MCF 10A (cell line): ENCODE results near the gene CETP. TPM values are rescaled to one million over a fixed set of nuclear protein-coding genes. Genes with fewer than 3 reads are reported as not detected.
"Not testable (repeated sequence)": the region's sequence is repeated elsewhere in the genome, so short reads cannot be mapped to it uniquely, and the experiment has no call there.

ENCODE experiments used
- BruUV-seq: library from RNA; stranded (reverse); fragments of 400-500 nt; replicated peaks from 2 replicates; lab custom pipeline; 2021; lab: Mats Ljungman, UMichigan
- CTCF ChIA-PET: fragments of 300-600 bp; sonication (Branson Sonifier 250); formaldehyde crosslinking; extraction: SDS; loops from one replicate; lab custom pipeline; 2021; ENCODE audit warnings: antibody characterized with exemption, inconsistent platforms; lab: Yijun Ruan, JAX
- POLR2A ChIA-PET: fragments of 300-600, 350-650 bp; sonication (Branson Sonifier 250); formaldehyde crosslinking; extraction: SDS; loops from one replicate; lab custom pipeline; 2020; ENCODE audit warnings: antibody characterized with exemption, inconsistent platforms; lab: Yijun Ruan, JAX
- DNase-seq: peaks from one replicate; pipeline ENCODE4 v3.0.0-alpha.2; 2018; ENCODE audit not compliant: unreplicated experiment
- H3K27ac Mint-ChIP-seq: one replicate; pipeline ENCODE4 v1.8.0; 2022; ENCODE audit warnings: mild to moderate bottlenecking, low read depth, mixed read lengths; ENCODE audit not compliant: unreplicated experiment
- H3K27me3 Mint-ChIP-seq: one replicate; pipeline ENCODE4 v1.8.0; 2022; ENCODE audit warnings: mixed read lengths; ENCODE audit not compliant: insufficient read depth, unreplicated experiment
- H3K36me3 Mint-ChIP-seq: one replicate; pipeline ENCODE4 v1.8.0; 2022; ENCODE audit warnings: mild to moderate bottlenecking, moderate library complexity, mixed read lengths; ENCODE audit not compliant: insufficient read depth, unreplicated experiment
- H3K4me1 Mint-ChIP-seq: one replicate; pipeline ENCODE4 v1.8.0; 2022; ENCODE audit warnings: mixed read lengths; ENCODE audit not compliant: insufficient read depth, unreplicated experiment
- H3K4me3 Mint-ChIP-seq: one replicate; pipeline ENCODE4 v1.8.0; 2022; ENCODE audit warnings: mild to moderate bottlenecking, moderate library complexity, mixed read lengths; ENCODE audit not compliant: unreplicated experiment
- H3K9me3 Mint-ChIP-seq: one replicate; pipeline ENCODE4 v1.8.0; 2022; ENCODE audit warnings: mixed read lengths; ENCODE audit not compliant: unreplicated experiment
- intact Hi-C: fragments of 100-400 bp; cut with micrococcal nuclease; formaldehyde crosslinking; loops from 2 replicates; pipeline ENCODE4 v1.14.1; 2022
- total RNA-seq: library from RNA; stranded (reverse); gene quantifications from 2 replicates; pipeline ENCODE4 v1.2.3, GENCODE V29; 2022
- TF ChIP-seq, protein P1 (sequence below): fragments of 200-600 bp; IDR thresholded peaks from one replicate; pipeline ENCODE4 v1.8.0; 2022; ENCODE audit warnings: antibody characterized with exemption, mild to moderate bottlenecking; ENCODE audit not compliant: unreplicated experiment

Gene CETP
- total RNA-seq, 1 experiment from 2014 or later: not detected

- ChIA-PET CTCF (interaction anchor here (0.6 kb wide), 2 partner anchors 95 to 428 kb away, joined by 3 to 4 read pairs; no protein-coding TSS in a partner anchor), POLR2A (interaction anchor here (0.6 to 1.7 kb wide), 3 partner anchors 15 to 161 kb away, joined by 3 to 5 read pairs (median 4); partner anchors contain the start of gene NLRC5)
- Mint-ChIP-seq H3K4me3 (no peak overlapping the region), H3K4me1 (no peaks in the 10 kb centered on the region), H3K27ac (no peak overlapping the region), H3K9me3 (no peaks in the 10 kb centered on the region), H3K36me3 (no peaks in the 10 kb centered on the region), H3K27me3 (no peaks in the 10 kb centered on the region)
- TF ChIP-seq, protein P1, sequence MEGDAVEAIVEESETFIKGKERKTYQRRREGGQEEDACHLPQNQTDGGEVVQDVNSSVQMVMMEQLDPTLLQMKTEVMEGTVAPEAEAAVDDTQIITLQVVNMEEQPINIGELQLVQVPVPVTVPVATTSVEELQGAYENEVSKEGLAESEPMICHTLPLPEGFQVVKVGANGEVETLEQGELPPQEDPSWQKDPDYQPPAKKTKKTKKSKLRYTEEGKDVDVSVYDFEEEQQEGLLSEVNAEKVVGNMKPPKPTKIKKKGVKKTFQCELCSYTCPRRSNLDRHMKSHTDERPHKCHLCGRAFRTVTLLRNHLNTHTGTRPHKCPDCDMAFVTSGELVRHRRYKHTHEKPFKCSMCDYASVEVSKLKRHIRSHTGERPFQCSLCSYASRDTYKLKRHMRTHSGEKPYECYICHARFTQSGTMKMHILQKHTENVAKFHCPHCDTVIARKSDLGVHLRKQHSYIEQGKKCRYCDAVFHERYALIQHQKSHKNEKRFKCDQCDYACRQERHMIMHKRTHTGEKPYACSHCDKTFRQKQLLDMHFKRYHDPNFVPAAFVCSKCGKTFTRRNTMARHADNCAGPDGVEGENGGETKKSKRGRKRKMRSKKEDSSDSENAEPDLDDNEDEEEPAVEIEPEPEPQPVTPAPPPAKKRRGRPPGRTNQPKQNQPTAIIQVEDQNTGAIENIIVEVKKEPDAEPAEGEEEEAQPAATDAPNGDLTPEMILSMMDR: no peak
- DNase-seq: no peak
- BruUV-seq: no TSS peak
- intact Hi-C loops: no loop called here
Observed at GRCh38 chr16:57004387-57005250, 42.9 kb downstream of the CETP start.

DNA sequence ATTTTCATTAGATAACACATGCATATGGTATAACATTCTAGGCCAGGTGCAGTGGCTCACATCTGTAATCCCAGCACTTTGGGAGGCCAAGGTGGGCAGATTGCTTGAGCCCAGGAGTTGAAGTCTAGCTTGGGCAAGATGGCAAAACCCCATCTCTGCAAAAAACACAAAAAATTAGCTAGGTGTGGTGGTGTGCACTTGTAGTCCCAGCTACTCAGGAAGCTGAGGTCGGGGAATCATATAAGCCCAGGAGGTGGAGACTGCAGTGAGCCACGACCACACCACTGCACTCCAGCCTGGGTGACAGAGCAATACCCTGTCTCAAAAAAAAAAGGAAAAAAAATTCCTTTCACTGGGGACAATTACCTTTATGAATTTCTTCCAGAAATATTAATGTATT lies 43.8 kb downstream of the CETP start:
- CTCF ChIA-PET: interaction anchor here (0.6 kb wide), 2 partner anchors 96 to 429 kb away, joined by 3 to 4 read pairs; no protein-coding TSS in a partner anchor

GRCh38 chr16:57007050-57007449 lies 45.3 kb downstream of the CETP start:
- Mint-ChIP-seq H3K4me1 (no peaks in the 10 kb centered on the region), H3K27ac (no peak overlapping the region), H3K4me3 (no peak overlapping the region), H3K9me3 (no peaks in the 10 kb centered on the region), H3K27me3 (no peaks in the 10 kb centered on the region), H3K36me3 (no peaks in the 10 kb centered on the region)
- no TSS peak for BruUV-seq
- CTCF ChIA-PET: interaction anchor here (0.6 to 0.7 kb wide), 2 partner anchors 101 to 580 kb away, joined by 3 read pairs; no protein-coding TSS in a partner anchor
- intact Hi-C loops: no loop called here
- DNase-seq: no peak
- TF ChIP-seq, protein P1: no peak
- POLR2A ChIA-PET: no interaction called here

More for the DNA sequence above, 43.8 kb downstream of the CETP start:
- H3K9me3 Mint-ChIP-seq, intact Hi-C loops, H3K4me3 Mint-ChIP-seq, BruUV-seq, H3K4me1 Mint-ChIP-seq, H3K27ac Mint-ChIP-seq, H3K27me3 Mint-ChIP-seq, DNase-seq, H3K36me3 Mint-ChIP-seq: not testable (repeated sequence)
- POLR2A ChIA-PET: interaction anchor here (1.7 kb wide), 1 partner anchor 16 kb away, joined by 5 read pairs; the partner anchor contains the start of gene NLRC5

DNA sequence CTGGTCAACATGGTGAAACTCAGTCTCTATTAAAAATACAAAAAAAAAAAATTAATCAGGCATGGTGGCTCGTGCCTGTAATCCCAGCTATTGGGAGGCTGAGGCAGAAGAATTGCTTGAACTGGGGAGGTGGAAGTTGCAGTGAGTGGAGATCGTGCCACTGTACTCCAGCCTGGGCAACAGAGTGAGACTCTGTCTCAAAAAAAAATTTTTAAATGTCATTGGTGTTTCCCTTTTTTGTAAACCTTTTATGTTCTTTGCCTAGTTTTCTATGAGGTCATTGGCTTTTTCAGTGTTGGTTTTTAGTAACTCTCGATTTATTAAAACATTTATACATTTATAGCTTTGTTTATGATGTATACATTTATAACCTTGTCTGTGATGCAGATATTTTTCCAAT lies 45.8 kb downstream of the CETP start:
- intact Hi-C loops: no loop called here
- no peaks in the 10 kb centered on the region for H3K27me3 Mint-ChIP-seq
- DNase-seq: no peak
- H3K27ac Mint-ChIP-seq: no peak overlapping the region
- no TSS peak for BruUV-seq
- CTCF ChIA-PET: interaction anchor here (0.6 to 0.7 kb wide), 2 partner anchors 100 to 581 kb away, joined by 3 read pairs; no protein-coding TSS in a partner anchor
- POLR2A ChIA-PET: no interaction called here
- no peak overlapping the region for H3K4me3 Mint-ChIP-seq
- no peaks in the 10 kb centered on the region for H3K36me3 Mint-ChIP-seq
- H3K4me1 Mint-ChIP-seq: no peaks in the 10 kb centered on the region
- no peaks in the 10 kb centered on the region for H3K9me3 Mint-ChIP-seq
- TF ChIP-seq, protein P1: no peak
